Stomach (tissue), 9 donors: ENCODE measurements around the gene G3BP2. TPM values are rescaled to one million over a fixed set of nuclear protein-coding genes. Genes with fewer than 3 reads are reported as not detected.
A peak's percentile ranks its signal among the peaks of the same experiment; 100 is the strongest.
"Not testable (repeated sequence)": the region's sequence is repeated elsewhere in the genome, so short reads cannot be mapped to it uniquely, and the experiment has no call there.

Experiments
- DNase-seq, 2 donors: peaks; one replicate each; pipeline versions ENCODE4 v3.0.0 to v3.0.0-alpha.2; 2013 to 2019
- H3K27ac ChIP-seq, 5 donors: fragments of 200-600 bp in 4 of 5; sonication (generic) in 4 of 5; one replicate each; pipeline ENCODE4 v1.5.1; 2013 to 2019; ENCODE audit warnings: mild to moderate bottlenecking in 1 of 5, moderate library complexity in 1 of 5
- H3K27me3 ChIP-seq, 3 donors: fragments of 200-600 bp; sonication (generic); one replicate each; pipeline ENCODE4 v1.5.1; 2017 to 2019; ENCODE audit warnings: mixed run types in 1 of 3
- H3K36me3 ChIP-seq, 4 donors: fragments of 200-600 bp; sonication (generic); 1 replicate in 3 of 4; 2 replicates in 1 of 4; pipeline ENCODE4 v1.5.1; 2016 to 2019
- H3K4me1 ChIP-seq, 4 donors: fragments of 200-600 bp; sonication (generic); one replicate each; pipeline ENCODE4 v1.5.1; 2016 to 2019
- H3K4me3 ChIP-seq, 4 donors: fragments of 200-600 bp; sonication (generic) in 3 of 4; one replicate each; pipeline ENCODE4 v1.5.1; 2016 to 2019; ENCODE audit warnings: mild to moderate bottlenecking in 1 of 4
- H3K9me3 ChIP-seq, 4 donors: fragments of 200-600 bp; sonication (generic); one replicate each; pipeline ENCODE4 v1.5.1; 2016 to 2019
- EP300 ChIP-seq: sonication (generic); formaldehyde crosslinking; IDR thresholded peaks from one replicate; pipeline ENCODE4 v1.6.1; 2017; ENCODE audit warnings: antibody characterized with exemption
- POLR2A ChIP-seq, 4 donors: fragments of 450-650 bp; IDR thresholded peaks; one replicate each; pipeline ENCODE4 v1.6.1; 2016; ENCODE audit warnings: antibody characterized with exemption in 4 of 4, control low read depth in 2 of 4, mild to moderate bottlenecking in 1 of 4, moderate library complexity in 1 of 4
- POLR2AphosphoS5 ChIP-seq, 3 donors: sonication (generic); formaldehyde crosslinking; IDR thresholded peaks; one replicate each; pipeline ENCODE4 v1.6.1; 2016; ENCODE audit warnings: antibody characterized with exemption in 3 of 3
- WGBS, 5 donors: extraction: QIAGEN DNeasy Blood & Tissue Kit in 3 of 5; methylation state at CpG; one replicate each; pipeline versions ENCODE4 v1.1.5 to v1.1.7; 2013 to 2018; 5-methylcytosine and 5-hydroxymethylcytosine counted together
- intact Hi-C: fragments of 100-400 bp; cut with DNase I; formaldehyde crosslinking; loops from one replicate; pipeline ENCODE4 v1.15.1; 2023; ENCODE audit warnings: low total_unique reads
- polyA plus RNA-seq, 3 donors: library from polyadenylated mRNA; stranded (reverse); fragments of 200-250 nt; gene quantifications; one replicate each; pipeline ENCODE4 v1.2.3, GENCODE V29; 2013
- total RNA-seq, 5 donors: library from RNA; depleted of rRNA; stranded (reverse); fragments of >200 nt; gene quantifications; one replicate each; pipeline versions ENCODE4 v1.1.0 to v1.2.3, GENCODE V29; 2014 to 2016
- TF ChIP-seq, protein P1 (sequence below), 7 experiments: fragments of 450-650 bp in 4 of 7; fragments of 200-600 bp in 3 of 7; sonication (generic) in 3 of 7; IDR thresholded peaks; one replicate each; pipeline ENCODE4 v1.5.1; 2016 to 2019; ENCODE audit warnings: antibody characterized with exemption in 7 of 7, control low read depth in 2 of 7, mild to moderate bottlenecking in 1 of 7
- donor health status: healthy with polysubstance abuse.
- donor health status: Bipolar disorder and iron deficiency.
- donor health status: healthy.

G3BP2 gene
- total and polyA plus RNA-seq, 8 donors, result 15.2 to 183 (median 36.4) TPM

DNA sequence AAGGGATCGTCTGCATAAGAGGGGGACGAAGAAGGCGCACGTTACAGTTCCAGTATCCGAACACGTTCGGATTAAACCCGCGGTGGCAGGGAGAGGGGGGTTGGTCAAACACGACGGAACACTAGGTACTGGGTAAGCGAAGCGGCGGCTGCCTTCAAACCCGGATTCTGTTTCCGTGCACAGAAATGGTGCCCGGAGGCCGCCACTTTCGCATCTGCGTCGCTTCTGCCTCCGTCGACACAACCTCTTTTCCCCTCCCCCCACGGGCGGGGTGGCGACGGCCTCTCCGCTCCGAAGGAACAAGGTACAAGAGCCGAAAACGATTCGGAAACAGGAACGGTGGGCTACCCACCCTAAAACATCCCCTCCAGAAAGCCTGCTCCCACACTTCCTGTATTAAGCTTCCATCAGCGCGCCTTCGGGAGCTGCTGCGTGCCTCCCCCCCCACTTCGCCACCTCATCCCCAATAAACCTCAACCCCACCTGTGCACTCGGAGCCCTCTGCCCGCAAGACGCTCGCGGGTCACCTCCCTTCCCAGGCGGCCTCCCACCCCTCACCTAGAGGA lies 667 bp downstream of the G3BP2 start:
- intact Hi-C loops, result loop anchor here (10.0 kb wide), 1 partner anchor 52 kb away; the partner anchor contains the start of gene USO1
- peak; percentile 72 to 89 for DNase-seq
- H3K4me1 ChIP-seq, result peaks cover 7 to 55% (median 43%) of the 10 kb centered on the region in 4 donors

GRCh38 chr4:75671802-75672421 lies 1.3 kb downstream of the G3BP2 start:
- Histone ChIP-seq H3K27ac (peak overlapping the region; percentile 90 to 100 (median 98)), H3K4me1 (peaks cover 7 to 61% (median 46%) of the 10 kb centered on the region in 4 donors)
- intact Hi-C loops, result loop anchor here (10.0 kb wide), 1 partner anchor 53 kb away; the partner anchor contains the start of gene USO1

More for the DNA sequence above, 667 bp downstream of the G3BP2 start:
- H3K9me3 ChIP-seq, result no peaks in the 10 kb centered on the region
- H3K27me3 ChIP-seq, result no peaks in the 10 kb centered on the region
- H3K36me3 ChIP-seq, result no peaks in the 10 kb centered on the region
- peak overlapping the region; percentile 90 to 100 (median 98) for H3K27ac ChIP-seq
- peak in 1 of 3 donors; percentile 33 for TF ChIP-seq POLR2AphosphoS5 (IDR thresholded peaks at IDR 0.05)
- TF ChIP-seq, protein P1, sequence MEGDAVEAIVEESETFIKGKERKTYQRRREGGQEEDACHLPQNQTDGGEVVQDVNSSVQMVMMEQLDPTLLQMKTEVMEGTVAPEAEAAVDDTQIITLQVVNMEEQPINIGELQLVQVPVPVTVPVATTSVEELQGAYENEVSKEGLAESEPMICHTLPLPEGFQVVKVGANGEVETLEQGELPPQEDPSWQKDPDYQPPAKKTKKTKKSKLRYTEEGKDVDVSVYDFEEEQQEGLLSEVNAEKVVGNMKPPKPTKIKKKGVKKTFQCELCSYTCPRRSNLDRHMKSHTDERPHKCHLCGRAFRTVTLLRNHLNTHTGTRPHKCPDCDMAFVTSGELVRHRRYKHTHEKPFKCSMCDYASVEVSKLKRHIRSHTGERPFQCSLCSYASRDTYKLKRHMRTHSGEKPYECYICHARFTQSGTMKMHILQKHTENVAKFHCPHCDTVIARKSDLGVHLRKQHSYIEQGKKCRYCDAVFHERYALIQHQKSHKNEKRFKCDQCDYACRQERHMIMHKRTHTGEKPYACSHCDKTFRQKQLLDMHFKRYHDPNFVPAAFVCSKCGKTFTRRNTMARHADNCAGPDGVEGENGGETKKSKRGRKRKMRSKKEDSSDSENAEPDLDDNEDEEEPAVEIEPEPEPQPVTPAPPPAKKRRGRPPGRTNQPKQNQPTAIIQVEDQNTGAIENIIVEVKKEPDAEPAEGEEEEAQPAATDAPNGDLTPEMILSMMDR (IDR thresholded peaks at IDR 0.05), result no peak
- 0 to 1% (median 0%) methylated on average over 42 to 44 of the region's 44 CpGs for WGBS, 5 donors
- peak overlapping the region; percentile 82 to 98 (median 93) for H3K4me3 ChIP-seq

DNA sequence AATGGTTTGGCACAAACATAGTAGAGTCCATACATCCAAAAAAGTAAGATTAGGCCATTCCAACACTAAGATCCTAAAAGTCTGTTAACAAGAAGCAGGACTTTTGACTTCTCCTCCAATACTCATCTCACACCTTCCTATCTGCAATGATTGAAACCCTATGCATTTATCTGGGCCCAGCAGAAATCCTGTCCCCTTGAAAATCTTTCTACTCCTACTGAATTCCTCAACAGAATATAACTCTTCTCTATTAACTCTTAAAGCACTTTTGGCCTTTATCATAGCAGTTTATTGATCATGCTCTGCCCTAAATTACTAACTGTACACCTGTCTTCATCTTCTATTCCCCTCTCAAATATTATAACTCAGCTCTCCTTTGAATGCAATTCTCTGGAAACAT lies 4.6 kb downstream of the G3BP2 start:
- Histone ChIP-seq H3K27me3 (no peaks in the 10 kb centered on the region), H3K4me3 (no peak overlapping the region), H3K27ac (no peak overlapping the region), H3K36me3 (no peaks in the 10 kb centered on the region), H3K4me1 (peaks cover 0 to 83% (median 51%) of the 10 kb centered on the region in 4 donors), H3K9me3 (no peaks in the 10 kb centered on the region)
- DNase-seq, result no peak
- intact Hi-C loops, result no loop called here
- no peak for TF ChIP-seq EP300
- TF ChIP-seq, protein P1 (IDR thresholded peaks at IDR 0.05), result no peak
- no peak for TF ChIP-seq POLR2A (IDR thresholded peaks at IDR 0.05)
- TF ChIP-seq POLR2AphosphoS5 (IDR thresholded peaks at IDR 0.05), result no peak

More at GRCh38 chr4:75671802-75672421, 1.3 kb downstream of the G3BP2 start:
- WGBS, 5 donors, result 5 to 8% (median 6%) methylated on average over 10 of the region's 10 CpGs
- no peaks in the 10 kb centered on the region for H3K36me3 ChIP-seq
- H3K9me3 ChIP-seq, result no peaks in the 10 kb centered on the region
- TF ChIP-seq, protein P1 (IDR thresholded peaks at IDR 0.05), result no peak
- no peak for TF ChIP-seq POLR2AphosphoS5 (IDR thresholded peaks at IDR 0.05)
- TF ChIP-seq EP300, result no peak
- no peak for TF ChIP-seq POLR2A (IDR thresholded peaks at IDR 0.05)
- H3K27me3 ChIP-seq, result no peaks in the 10 kb centered on the region
- DNase-seq, result peak in 1 of 2 donors; percentile 31
- H3K4me3 ChIP-seq, result peak overlapping the region; percentile 82 to 98 (median 93)

- intact Hi-C loops, DNase-seq, H3K27me3 ChIP-seq, H3K36me3 ChIP-seq, H3K4me3 ChIP-seq, H3K27ac ChIP-seq, H3K9me3 ChIP-seq: not testable (repeated sequence)
- 75 to 89% (median 86%) methylated on average over 7 of the region's 7 CpGs for WGBS, 5 donors
- peaks cover 0 to 83% (median 51%) of the 10 kb centered on the region in 4 donors for H3K4me1 ChIP-seq
These were observed 5.6 kb downstream of the G3BP2 start for GRCh38 chr4:75667636-75668035.

- 66 to 79% (median 78%) methylated on average over 4 of the region's 4 CpGs for WGBS, 5 donors
- TF ChIP-seq, protein P1 (IDR thresholded peaks at IDR 0.05), result no peak
- TF ChIP-seq EP300 (no peak), POLR2A (IDR thresholded peaks at IDR 0.05) (no peak), POLR2AphosphoS5 (IDR thresholded peaks at IDR 0.05) (no peak)
- Histone ChIP-seq H3K27me3 (no peaks in the 10 kb centered on the region), H3K36me3 (peaks cover under 1 to 7% (median 6%) of the 10 kb centered on the region in 4 donors), H3K4me1 (peaks cover 0 to 73% (median 50%) of the 10 kb centered on the region in 4 donors), H3K4me3 (no peak overlapping the region), H3K27ac (no peak overlapping the region), H3K9me3 (no peaks in the 10 kb centered on the region)
- DNase-seq, result no peak
- intact Hi-C loops, result no loop called here
These were observed 6.9 kb downstream of the G3BP2 start for GRCh38 chr4:75666299-75666698.

GRCh38 chr4:75664604-75665003 lies 8.6 kb downstream of the G3BP2 start:
- H3K9me3 ChIP-seq, H3K27ac ChIP-seq, intact Hi-C loops, DNase-seq, H3K4me3 ChIP-seq, H3K27me3 ChIP-seq: not testable (repeated sequence)
- WGBS, 5 donors, result 92 to 97% (median 95%) methylated on average over 3 of the region's 3 CpGs
- H3K36me3 ChIP-seq, result peaks cover 3 to 23% (median 15%) of the 10 kb centered on the region in 4 donors
- peaks cover 6 to 70% (median 43%) of the 10 kb centered on the region in 4 donors for H3K4me1 ChIP-seq
